ENCODE measurements around the gene PTGDR.

The PTGDR gene

DNA sequence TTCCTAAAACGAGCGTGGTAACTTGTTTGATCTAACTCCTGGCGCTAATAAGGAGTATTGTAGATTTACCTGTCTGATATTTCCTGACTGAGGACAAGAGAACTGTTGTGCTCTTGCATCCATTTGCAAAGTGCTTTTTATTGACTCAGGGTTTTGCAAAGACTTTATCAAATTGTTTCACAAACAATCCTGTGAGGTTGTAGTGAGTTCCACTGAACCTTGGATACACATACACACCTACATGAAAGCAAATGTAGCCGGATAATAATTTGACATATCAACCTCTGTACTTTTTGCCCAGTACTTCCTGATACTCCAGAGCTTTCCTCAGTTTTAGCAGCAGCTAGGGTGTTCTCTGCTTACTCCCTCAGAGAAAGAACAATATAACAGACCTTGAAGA is 39.9 kb downstream of the PTGDR start:
- no peaks in the 10 kb centered on the region for H3K9me3 ChIP-seq (ENCODE audit: insufficient read depth, low read length, severe bottlenecking)
- H3K9ac ChIP-seq (ENCODE audit: low read depth, low read length) = no peak overlapping the region
- no peaks in the 10 kb centered on the region for H4K20me1 ChIP-seq (ENCODE audit: insufficient read depth, low read length)

DNA sequence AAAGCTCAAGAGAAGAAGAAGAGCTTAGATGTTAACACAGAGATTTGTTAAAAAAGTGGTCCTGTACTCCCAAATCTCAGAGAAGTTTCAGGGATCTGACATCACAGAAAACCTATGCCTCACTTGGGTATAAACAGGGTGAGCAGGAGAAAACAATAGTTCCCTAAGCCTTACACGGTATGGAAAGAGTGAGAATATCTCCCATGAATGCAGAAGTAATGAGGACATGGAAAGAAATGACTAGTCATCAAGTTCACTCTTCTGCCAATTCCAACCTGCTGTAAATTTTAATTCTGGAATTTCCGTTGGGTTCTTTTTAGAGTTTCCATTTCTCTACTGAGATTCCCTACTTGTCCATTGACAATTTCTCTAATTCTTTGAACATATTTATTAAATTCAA is 40.4 kb downstream of the PTGDR start:
- Histone ChIP-seq H3K9me3 (ENCODE audit: insufficient read depth, low read length, severe bottlenecking) (no peaks in the 10 kb centered on the region), H3K27me3 (ENCODE audit: insufficient read depth, low read length, poor library complexity) (no peaks in the 10 kb centered on the region), H2AFZ (ENCODE audit: low read depth, low read length) (no peak overlapping the region), H3K4me2 (ENCODE audit: insufficient read depth, low read length) (no peak overlapping the region), H4K20me1 (ENCODE audit: insufficient read depth, low read length) (no peaks in the 10 kb centered on the region), H3K79me2 (ENCODE audit: insufficient read depth, low read length) (peaks cover 21% of the 10 kb centered on the region), H3K4me3 (ENCODE audit: low read depth in 1 of 2, low read length in 2 of 2) (no peak overlapping the region), H3K27ac (ENCODE audit: low read length) (no peak overlapping the region), H3K9ac (ENCODE audit: low read depth, low read length) (no peak overlapping the region), H3K4me1 (ENCODE audit: insufficient read depth, low read length) (peaks cover 40% of the 10 kb centered on the region), H3K36me3 (ENCODE audit: insufficient read depth, low read length) (no peaks in the 10 kb centered on the region)
- DNase-seq = no peak
- ATAC-seq (ENCODE audit: insufficient read depth, low read depth) = no peak
- TF ChIP-seq, protein P1, sequence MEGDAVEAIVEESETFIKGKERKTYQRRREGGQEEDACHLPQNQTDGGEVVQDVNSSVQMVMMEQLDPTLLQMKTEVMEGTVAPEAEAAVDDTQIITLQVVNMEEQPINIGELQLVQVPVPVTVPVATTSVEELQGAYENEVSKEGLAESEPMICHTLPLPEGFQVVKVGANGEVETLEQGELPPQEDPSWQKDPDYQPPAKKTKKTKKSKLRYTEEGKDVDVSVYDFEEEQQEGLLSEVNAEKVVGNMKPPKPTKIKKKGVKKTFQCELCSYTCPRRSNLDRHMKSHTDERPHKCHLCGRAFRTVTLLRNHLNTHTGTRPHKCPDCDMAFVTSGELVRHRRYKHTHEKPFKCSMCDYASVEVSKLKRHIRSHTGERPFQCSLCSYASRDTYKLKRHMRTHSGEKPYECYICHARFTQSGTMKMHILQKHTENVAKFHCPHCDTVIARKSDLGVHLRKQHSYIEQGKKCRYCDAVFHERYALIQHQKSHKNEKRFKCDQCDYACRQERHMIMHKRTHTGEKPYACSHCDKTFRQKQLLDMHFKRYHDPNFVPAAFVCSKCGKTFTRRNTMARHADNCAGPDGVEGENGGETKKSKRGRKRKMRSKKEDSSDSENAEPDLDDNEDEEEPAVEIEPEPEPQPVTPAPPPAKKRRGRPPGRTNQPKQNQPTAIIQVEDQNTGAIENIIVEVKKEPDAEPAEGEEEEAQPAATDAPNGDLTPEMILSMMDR (IDR thresholded peaks at IDR 0.05; ENCODE audit: borderline replicate concordance, extremely low read depth, low read length, poor library complexity, severe bottlenecking) = no peak
- no peak for TF ChIP-seq EZH2 (IDR thresholded peaks at IDR 0.05; ENCODE audit: borderline replicate concordance, low read depth, low read length, severe bottlenecking)

More for the DNA sequence above, 39.9 kb downstream of the PTGDR start:
- TF ChIP-seq, protein P1 (IDR thresholded peaks at IDR 0.05; ENCODE audit: borderline replicate concordance, extremely low read depth, low read length, poor library complexity, severe bottlenecking) = no peak
- Histone ChIP-seq H3K79me2 (ENCODE audit: insufficient read depth, low read length) (peaks cover 17% of the 10 kb centered on the region), H3K4me3 (ENCODE audit: low read depth in 1 of 2, low read length in 2 of 2) (no peak overlapping the region), H3K4me2 (ENCODE audit: insufficient read depth, low read length) (no peak overlapping the region), H3K4me1 (ENCODE audit: insufficient read depth, low read length) (peaks cover 35% of the 10 kb centered on the region), H2AFZ (ENCODE audit: low read depth, low read length) (no peak overlapping the region), H3K36me3 (ENCODE audit: insufficient read depth, low read length) (no peaks in the 10 kb centered on the region), H3K27ac (ENCODE audit: low read length) (no peak overlapping the region), H3K27me3 (ENCODE audit: insufficient read depth, low read length, poor library complexity) (no peaks in the 10 kb centered on the region)
- ATAC-seq (ENCODE audit: insufficient read depth, low read depth) (no peak), DNase-seq (no peak)

DNA sequence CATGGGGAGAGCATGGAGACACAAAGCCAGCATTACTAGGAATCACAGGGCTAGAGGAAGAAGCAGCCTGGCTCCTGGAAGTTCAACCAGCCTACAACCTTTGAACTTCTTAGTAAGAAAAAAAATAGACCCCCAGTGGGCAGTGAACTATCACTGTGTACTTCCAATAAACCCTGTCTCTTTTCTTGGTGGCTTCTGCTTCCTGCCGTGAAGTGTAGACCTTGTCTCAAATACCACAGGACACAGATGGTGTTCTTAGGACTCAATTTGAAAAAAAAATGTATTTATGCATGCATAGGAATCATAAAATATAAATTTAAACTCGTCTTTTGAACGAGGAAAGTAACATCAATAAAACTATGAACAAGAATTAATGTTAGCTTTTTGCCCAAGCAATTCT is 43.0 kb downstream of the PTGDR start:
- H3K9ac ChIP-seq (ENCODE audit: low read depth, low read length) = no peak overlapping the region
- peaks cover 61% of the 10 kb centered on the region for H3K4me1 ChIP-seq (ENCODE audit: insufficient read depth, low read length)
- no peak overlapping the region for H2AFZ ChIP-seq (ENCODE audit: low read depth, low read length)
- no peak overlapping the region for H3K4me3 ChIP-seq (ENCODE audit: low read depth in 1 of 2, low read length in 2 of 2)
- no peak for TF ChIP-seq EZH2 (IDR thresholded peaks at IDR 0.05; ENCODE audit: borderline replicate concordance, low read depth, low read length, severe bottlenecking)
- TF ChIP-seq, protein P1 (IDR thresholded peaks at IDR 0.05; ENCODE audit: borderline replicate concordance, extremely low read depth, low read length, poor library complexity, severe bottlenecking) = no peak
- peak; percentile 40 for DNase-seq
- peak overlapping the region; percentile 96 for H3K27ac ChIP-seq (ENCODE audit: low read length)
- H3K79me2 ChIP-seq (ENCODE audit: insufficient read depth, low read length) = peaks cover 48% of the 10 kb centered on the region
- H3K9me3 ChIP-seq (ENCODE audit: insufficient read depth, low read length, severe bottlenecking) = no peaks in the 10 kb centered on the region
- H3K27me3 ChIP-seq (ENCODE audit: insufficient read depth, low read length, poor library complexity) = no peaks in the 10 kb centered on the region
- peaks cover 1% of the 10 kb centered on the region; the same call in 1 of the 2 replicates for H4K20me1 ChIP-seq (ENCODE audit: insufficient read depth, low read length)
- ATAC-seq (ENCODE audit: insufficient read depth, low read depth) = peak; percentile 22; the same call in 1 of the 3 replicates
- peak overlapping the region; percentile 94; the same call in 1 of the 2 replicates for H3K4me2 ChIP-seq (ENCODE audit: insufficient read depth, low read length)
- H3K36me3 ChIP-seq (ENCODE audit: insufficient read depth, low read length) = no peaks in the 10 kb centered on the region; the same call in 1 of the 2 replicates

DNA sequence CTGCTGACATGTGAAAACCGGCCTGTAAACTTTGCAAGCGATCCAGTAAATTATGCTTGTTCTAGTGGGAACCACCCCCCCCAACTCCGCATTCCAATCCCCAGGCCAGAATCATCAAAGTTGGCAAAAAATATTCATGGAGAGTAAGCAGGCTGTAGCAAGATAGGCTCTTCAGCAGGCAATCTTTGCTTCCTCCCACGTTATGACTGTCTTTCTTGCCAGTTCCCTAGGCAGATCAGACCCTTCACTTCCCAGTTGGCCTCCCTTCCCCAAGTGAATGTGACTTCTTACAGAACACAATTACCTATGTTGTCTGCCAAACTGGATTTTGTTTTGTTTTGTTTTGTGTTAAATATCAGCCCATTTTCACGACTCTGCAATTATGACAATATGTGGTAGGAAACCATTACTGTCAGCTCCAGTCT is 45.4 kb downstream of the PTGDR start:
- peaks cover 72% of the 10 kb centered on the region for H3K79me2 ChIP-seq (ENCODE audit: insufficient read depth, low read length)
- H3K4me1 ChIP-seq (ENCODE audit: insufficient read depth, low read length) = peaks cover 85% of the 10 kb centered on the region
- peaks cover 3% of the 10 kb centered on the region; the same call in 1 of the 2 replicates for H4K20me1 ChIP-seq (ENCODE audit: insufficient read depth, low read length)
- peak overlapping the region; percentile 94 for H3K4me2 ChIP-seq (ENCODE audit: insufficient read depth, low read length)
- H3K27ac ChIP-seq (ENCODE audit: low read length) = peak overlapping the region; percentile 96
- TF ChIP-seq EZH2 (IDR thresholded peaks at IDR 0.05; ENCODE audit: borderline replicate concordance, low read depth, low read length, severe bottlenecking) = no peak
- TF ChIP-seq, protein P1 (IDR thresholded peaks at IDR 0.05; ENCODE audit: borderline replicate concordance, extremely low read depth, low read length, poor library complexity, severe bottlenecking) = no peak
- H2AFZ ChIP-seq (ENCODE audit: low read depth, low read length) = peak overlapping the region; percentile 70
- ATAC-seq (ENCODE audit: insufficient read depth, low read depth) (no peak), DNase-seq (no peak)
- no peaks in the 10 kb centered on the region for H3K9me3 ChIP-seq (ENCODE audit: insufficient read depth, low read length, severe bottlenecking)
- peak overlapping the region; percentile 83 for H3K9ac ChIP-seq (ENCODE audit: low read depth, low read length)
- H3K4me3 ChIP-seq (ENCODE audit: low read depth in 1 of 2, low read length in 2 of 2) = peak overlapping the region; percentile 58 to 72
- no peaks in the 10 kb centered on the region; the same call in 1 of the 2 replicates for H3K36me3 ChIP-seq (ENCODE audit: insufficient read depth, low read length)
- H3K27me3 ChIP-seq (ENCODE audit: insufficient read depth, low read length, poor library complexity) = no peaks in the 10 kb centered on the region
